ENCODE data around the gene FSIP1. TPM values are rescaled to one million over a fixed set of nuclear protein-coding genes. Genes with fewer than 3 reads are reported as not detected.

Gene FSIP1
- polyA plus RNA-seq, 2 of the 4 experiments (the other 2 are of a cell fraction) = 0.71 to 0.93 TPM

DNA sequence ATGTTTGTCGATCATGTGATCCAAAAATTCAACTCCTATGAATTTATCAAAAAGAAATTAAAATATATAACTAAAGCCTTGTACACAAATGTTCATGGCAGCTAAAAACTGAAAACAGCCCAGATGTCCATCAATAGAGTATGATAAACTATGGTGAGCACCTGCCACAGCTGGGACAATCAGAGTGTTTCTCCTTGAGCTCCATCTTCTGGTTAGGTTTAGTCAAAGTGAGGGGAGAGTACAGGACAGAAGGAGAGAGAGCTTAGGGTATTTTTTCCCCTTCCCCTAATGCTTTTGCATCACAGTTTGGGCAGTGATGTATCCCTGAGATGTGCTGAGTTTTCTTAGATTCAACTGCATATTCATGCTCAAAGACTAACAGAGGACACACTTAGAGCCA, 65.5 kb downstream of the FSIP1 start (continued):
- TF ChIP-seq, protein P1, sequence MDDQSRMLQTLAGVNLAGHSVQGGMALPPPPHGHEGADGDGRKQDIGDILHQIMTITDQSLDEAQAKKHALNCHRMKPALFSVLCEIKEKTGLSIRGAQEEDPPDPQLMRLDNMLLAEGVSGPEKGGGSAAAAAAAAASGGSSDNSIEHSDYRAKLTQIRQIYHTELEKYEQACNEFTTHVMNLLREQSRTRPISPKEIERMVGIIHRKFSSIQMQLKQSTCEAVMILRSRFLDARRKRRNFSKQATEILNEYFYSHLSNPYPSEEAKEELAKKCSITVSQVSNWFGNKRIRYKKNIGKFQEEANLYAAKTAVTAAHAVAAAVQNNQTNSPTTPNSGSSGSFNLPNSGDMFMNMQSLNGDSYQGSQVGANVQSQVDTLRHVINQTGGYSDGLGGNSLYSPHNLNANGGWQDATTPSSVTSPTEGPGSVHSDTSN (IDR thresholded peaks at IDR 0.05) = no peak
- TF ChIP-seq TFCP2L1 (CRISPR knock-in tag; IDR thresholded peaks at IDR 0.05) = no peak
- TF ChIP-seq JUNB (IDR thresholded peaks at IDR 0.05) = no peak
- no peak for TF ChIP-seq HEYL (CRISPR knock-in tag; IDR thresholded peaks at IDR 0.05)
- TF ChIP-seq ZNF302 (CRISPR knock-in tag; IDR thresholded peaks at IDR 0.05) = no peak
- TF ChIP-seq HOXB13 (CRISPR knock-in tag; IDR thresholded peaks at IDR 0.05; ENCODE audit: low read depth) = no peak
- no peak for TF ChIP-seq TP53 (CRISPR knock-in tag; IDR thresholded peaks at IDR 0.05)
- TF ChIP-seq EHMT2 (IDR thresholded peaks at IDR 0.05; ENCODE audit: low read depth) = no peak
- TF ChIP-seq EHF (CRISPR knock-in tag; IDR thresholded peaks at IDR 0.05) = no peak

DNA sequence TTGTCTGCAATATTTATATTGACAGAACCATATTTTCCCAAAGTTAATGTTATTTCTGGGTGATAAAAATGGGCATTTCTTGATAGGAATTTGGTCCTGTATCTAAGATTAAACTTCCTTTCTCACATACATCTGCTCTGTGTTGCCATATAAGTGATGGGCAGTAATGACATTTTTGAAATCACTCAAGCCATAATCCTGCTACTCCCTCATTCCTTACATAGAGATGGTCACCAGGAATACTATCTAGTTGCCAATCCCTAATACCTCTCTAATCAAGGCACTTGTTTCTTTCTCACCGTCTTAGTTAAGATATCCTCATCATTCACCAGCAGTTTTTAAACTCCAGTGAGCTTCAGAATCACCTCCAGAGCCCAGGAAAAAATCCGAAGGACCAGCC, 68.4 kb downstream of the FSIP1 start:
- no peak for ATAC-seq
- Histone ChIP-seq H3K4me1 (no peaks in the 10 kb centered on the region), H3K27ac (no peak overlapping the region), H3K4me2 (no peak overlapping the region), H3K9me3 (no peaks in the 10 kb centered on the region), H3K4me3 (no peak overlapping the region)
- no peak for FAIRE-seq
- ChIA-PET POLR2A (no interaction called here), CTCF (interaction anchor here (1.1 kb wide), 1 partner anchor 29 kb away, joined by 4 read pairs; no protein-coding TSS in a partner anchor)
- 90% methylated on average over 2 of the region's 2 CpGs for WGBS (ENCODE audit: missing lambda C conversion rate)
- DNase-seq (ENCODE audit: low read depth in 1 of 2, low spot score in 1 of 2) = no peak
- TF ChIP-seq ZC3H11A (IDR thresholded peaks at IDR 0.05) = no peak
- no peak for TF ChIP-seq HEYL (CRISPR knock-in tag; IDR thresholded peaks at IDR 0.05)
- no peak for TF ChIP-seq MAZ (IDR thresholded peaks at IDR 0.05; ENCODE audit: borderline replicate concordance, low read depth, low read length)
- TF ChIP-seq RCOR1 (IDR thresholded peaks at IDR 0.05; ENCODE audit: low read depth, low read length) = no peak
- no peak for TF ChIP-seq NR3C1 (IDR thresholded peaks at IDR 0.05)
- TF ChIP-seq TFCP2L1 (CRISPR knock-in tag; IDR thresholded peaks at IDR 0.05) = no peak
- TF ChIP-seq MYC (IDR thresholded peaks at IDR 0.05; ENCODE audit: borderline replicate concordance, low read length) = no peak
- no peak for TF ChIP-seq PHF8 (IDR thresholded peaks at IDR 0.05; ENCODE audit: borderline replicate concordance, low read depth)
- TF ChIP-seq ZFP36 (IDR thresholded peaks at IDR 0.05; ENCODE audit: borderline replicate concordance, partially characterized antibody) = no peak
- TF ChIP-seq HOXA7 (CRISPR knock-in tag; IDR thresholded peaks at IDR 0.05) = no peak
- TF ChIP-seq JUNB (IDR thresholded peaks at IDR 0.05) = no peak
- no peak for TF ChIP-seq EP300 (IDR thresholded peaks at IDR 0.05)
- TF ChIP-seq, protein P2, sequence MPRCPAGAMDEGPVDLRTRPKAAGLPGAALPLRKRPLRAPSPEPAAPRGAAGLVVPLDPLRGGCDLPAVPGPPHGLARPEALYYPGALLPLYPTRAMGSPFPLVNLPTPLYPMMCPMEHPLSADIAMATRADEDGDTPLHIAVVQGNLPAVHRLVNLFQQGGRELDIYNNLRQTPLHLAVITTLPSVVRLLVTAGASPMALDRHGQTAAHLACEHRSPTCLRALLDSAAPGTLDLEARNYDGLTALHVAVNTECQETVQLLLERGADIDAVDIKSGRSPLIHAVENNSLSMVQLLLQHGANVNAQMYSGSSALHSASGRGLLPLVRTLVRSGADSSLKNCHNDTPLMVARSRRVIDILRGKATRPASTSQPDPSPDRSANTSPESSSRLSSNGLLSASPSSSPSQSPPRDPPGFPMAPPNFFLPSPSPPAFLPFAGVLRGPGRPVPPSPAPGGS (IDR thresholded peaks at IDR 0.05) = no peak
- TF ChIP-seq TP53 (CRISPR knock-in tag; IDR thresholded peaks at IDR 0.05) = no peak

DNA sequence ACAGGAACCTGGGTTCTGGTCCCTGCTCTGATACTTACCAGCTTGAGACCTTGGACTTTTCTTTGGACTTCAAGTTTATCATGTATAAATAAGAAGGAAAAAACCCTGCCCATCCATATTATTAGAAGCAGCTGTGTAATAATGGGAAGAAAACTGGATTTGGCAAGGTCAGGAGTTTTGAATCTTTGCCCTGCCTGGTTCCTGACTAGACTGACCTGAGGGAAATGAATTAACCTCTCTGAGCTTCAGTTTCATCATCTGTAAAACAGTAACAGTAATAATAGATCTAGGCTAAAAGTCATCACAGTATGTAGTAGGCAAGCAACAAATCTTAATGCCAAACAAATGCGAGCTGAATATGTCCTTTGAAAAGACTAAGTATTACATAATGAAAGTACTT, 68.8 kb downstream of the FSIP1 start:
- ATAC-seq (no peak), FAIRE-seq (no peak), DNase-seq (ENCODE audit: low read depth in 1 of 2, low spot score in 1 of 2) (no peak)
- Histone ChIP-seq H3K9me3 (no peaks in the 10 kb centered on the region), H3K4me1 (no peaks in the 10 kb centered on the region), H3K4me3 (no peak overlapping the region), H3K27ac (no peak overlapping the region), H3K4me2 (no peak overlapping the region)
- 88% methylated on average over 1 of the region's 1 CpG for WGBS (ENCODE audit: missing lambda C conversion rate)
- TF ChIP-seq ZC3H11A (IDR thresholded peaks at IDR 0.05) = no peak
- no peak for TF ChIP-seq GATA3 (IDR thresholded peaks at IDR 0.05; ENCODE audit: borderline replicate concordance)
- no peak for TF ChIP-seq JUN (IDR thresholded peaks at IDR 0.05)
- no peak for TF ChIP-seq CBX2 (IDR thresholded peaks at IDR 0.05; ENCODE audit: borderline replicate concordance, low read depth)
- no peak for TF ChIP-seq CBX8 (IDR thresholded peaks at IDR 0.05)
- ChIA-PET CTCF (interaction anchor here (1.1 to 1.3 kb wide), 2 partner anchors 28 to 43 kb away, joined by 4 to 5 read pairs; no protein-coding TSS in a partner anchor), POLR2A (no interaction called here)
